ENCODE data around the gene SSH2. TPM values are rescaled to one million over a fixed set of nuclear protein-coding genes. Genes with fewer than 3 reads are reported as not detected.

The SSH2 gene
- total and polyA plus RNA-seq, 2 donors from 2014 or later: 19.7 to 62.5 TPM

DNA sequence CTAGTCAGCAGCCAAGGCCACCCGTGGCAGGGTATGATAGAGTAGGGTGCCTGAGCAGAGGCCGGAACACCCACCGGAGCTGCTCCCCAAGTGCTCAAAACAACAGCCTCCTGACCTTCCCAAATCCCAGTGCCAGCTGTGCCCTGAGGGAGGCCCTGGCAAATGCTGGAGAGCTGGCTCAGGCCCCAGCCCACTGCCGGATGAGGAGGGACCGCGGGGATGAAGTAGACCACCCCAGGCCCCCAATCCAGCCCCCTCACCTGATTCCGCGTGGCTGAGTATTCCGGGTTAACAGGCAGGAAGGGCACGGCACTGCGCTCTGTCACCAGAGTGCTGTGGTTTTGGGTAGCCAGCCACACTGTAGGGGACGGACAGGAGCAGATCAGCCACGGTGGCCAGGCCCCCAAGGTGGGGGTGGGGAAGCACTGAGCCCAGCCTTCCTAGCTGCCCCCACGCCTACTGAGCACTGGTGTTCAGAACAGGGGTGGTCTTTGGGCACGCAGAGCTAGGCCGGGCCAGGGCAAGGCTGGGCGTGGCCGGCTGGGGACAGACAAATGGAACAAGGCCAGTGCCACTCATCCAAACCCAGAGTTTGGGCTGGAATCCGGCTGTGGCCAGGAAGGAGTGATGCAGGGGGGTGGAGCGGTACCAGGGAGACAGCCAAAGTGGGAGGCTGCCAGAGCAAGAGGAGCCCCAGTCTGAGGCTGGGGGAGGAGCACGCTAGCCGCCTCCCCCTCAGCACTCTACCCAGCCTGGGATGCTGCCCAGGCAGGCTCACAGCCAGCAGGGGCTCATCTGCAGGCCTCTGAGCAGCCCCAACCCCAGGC lies 352.4 kb downstream of the SSH2 start:
- H3K4me1 ChIP-seq (ENCODE audit: control insufficient read depth in 2 of 3, insufficient read depth in 2 of 3, low read depth in 1 of 3, low read length in 3 of 3): peaks cover 0 to 3% (median 2%) of the 10 kb centered on the region in 3 donors
- TF ChIP-seq, protein P1, sequence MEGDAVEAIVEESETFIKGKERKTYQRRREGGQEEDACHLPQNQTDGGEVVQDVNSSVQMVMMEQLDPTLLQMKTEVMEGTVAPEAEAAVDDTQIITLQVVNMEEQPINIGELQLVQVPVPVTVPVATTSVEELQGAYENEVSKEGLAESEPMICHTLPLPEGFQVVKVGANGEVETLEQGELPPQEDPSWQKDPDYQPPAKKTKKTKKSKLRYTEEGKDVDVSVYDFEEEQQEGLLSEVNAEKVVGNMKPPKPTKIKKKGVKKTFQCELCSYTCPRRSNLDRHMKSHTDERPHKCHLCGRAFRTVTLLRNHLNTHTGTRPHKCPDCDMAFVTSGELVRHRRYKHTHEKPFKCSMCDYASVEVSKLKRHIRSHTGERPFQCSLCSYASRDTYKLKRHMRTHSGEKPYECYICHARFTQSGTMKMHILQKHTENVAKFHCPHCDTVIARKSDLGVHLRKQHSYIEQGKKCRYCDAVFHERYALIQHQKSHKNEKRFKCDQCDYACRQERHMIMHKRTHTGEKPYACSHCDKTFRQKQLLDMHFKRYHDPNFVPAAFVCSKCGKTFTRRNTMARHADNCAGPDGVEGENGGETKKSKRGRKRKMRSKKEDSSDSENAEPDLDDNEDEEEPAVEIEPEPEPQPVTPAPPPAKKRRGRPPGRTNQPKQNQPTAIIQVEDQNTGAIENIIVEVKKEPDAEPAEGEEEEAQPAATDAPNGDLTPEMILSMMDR (IDR thresholded peaks at IDR 0.05; ENCODE audit: borderline replicate concordance, extremely low read depth, insufficient read depth): no peak
- peaks cover 0 to 19% (median 18%) of the 10 kb centered on the region in 3 donors for H3K36me3 ChIP-seq (ENCODE audit: control insufficient read depth in 2 of 3, insufficient read depth in 3 of 3, low read length in 3 of 3)
- no peak overlapping the region for H3K9ac ChIP-seq (ENCODE audit: low read length in 3 of 3)
- DNase-seq (peak in 2 of 5 donors; percentile 57 to 58), FAIRE-seq (no peak)
- no peak overlapping the region for H3K4me3 ChIP-seq (ENCODE audit: low read length in 3 of 3)
- H3K9me3 ChIP-seq (ENCODE audit: control insufficient read depth in 2 of 3, insufficient read depth in 1 of 3, low read length in 3 of 3): no peaks in the 10 kb centered on the region
- H3K27ac ChIP-seq (ENCODE audit: low read depth in 2 of 2, low read length in 2 of 2): no peak overlapping the region
- intact Hi-C loops (cut with DNase I): no loop called here
- no peaks in the 10 kb centered on the region for H3K27me3 ChIP-seq (ENCODE audit: control insufficient read depth, insufficient read depth, low read length)

DNA sequence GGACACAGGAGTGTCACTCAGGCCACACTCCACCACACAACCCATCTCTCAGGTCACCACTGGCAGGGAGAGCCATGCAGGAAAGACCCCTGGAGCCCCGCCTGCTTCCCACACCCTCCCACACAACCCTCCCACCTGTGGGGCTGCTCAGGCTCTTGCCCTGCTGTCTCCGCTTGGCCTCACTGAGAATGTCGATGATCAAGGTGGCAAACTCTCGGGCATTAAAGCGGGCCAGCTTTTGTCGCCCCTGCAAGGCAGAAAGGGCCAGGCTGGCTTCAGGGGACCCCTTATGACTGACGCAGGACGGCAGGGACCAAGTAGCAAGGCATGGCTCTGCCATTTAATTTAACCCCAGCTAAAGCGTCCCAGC lies 353.0 kb downstream of the SSH2 start:
- Histone ChIP-seq H3K9ac (ENCODE audit: low read length in 3 of 3) (no peak overlapping the region), H3K27ac (ENCODE audit: low read depth in 2 of 2, low read length in 2 of 2) (no peak overlapping the region), H3K9me3 (ENCODE audit: control insufficient read depth in 2 of 3, insufficient read depth in 1 of 3, low read length in 3 of 3) (no peaks in the 10 kb centered on the region), H3K4me3 (ENCODE audit: low read length in 3 of 3) (no peak overlapping the region), H3K4me1 (ENCODE audit: control insufficient read depth in 2 of 3, insufficient read depth in 2 of 3, low read depth in 1 of 3, low read length in 3 of 3) (peaks cover 0 to 3% (median 2%) of the 10 kb centered on the region in 3 donors), H3K27me3 (ENCODE audit: control insufficient read depth, insufficient read depth, low read length) (no peaks in the 10 kb centered on the region), H3K36me3 (ENCODE audit: control insufficient read depth in 2 of 3, insufficient read depth in 3 of 3, low read length in 3 of 3) (peaks cover 0 to 19% (median 13%) of the 10 kb centered on the region in 3 donors)
- TF ChIP-seq, protein P1 (IDR thresholded peaks at IDR 0.05; ENCODE audit: borderline replicate concordance, extremely low read depth, insufficient read depth): no peak
- FAIRE-seq (no peak), DNase-seq (peak in 3 of 5 donors; percentile 36 to 63 (median 38))
- intact Hi-C loops (cut with DNase I): no loop called here

DNA sequence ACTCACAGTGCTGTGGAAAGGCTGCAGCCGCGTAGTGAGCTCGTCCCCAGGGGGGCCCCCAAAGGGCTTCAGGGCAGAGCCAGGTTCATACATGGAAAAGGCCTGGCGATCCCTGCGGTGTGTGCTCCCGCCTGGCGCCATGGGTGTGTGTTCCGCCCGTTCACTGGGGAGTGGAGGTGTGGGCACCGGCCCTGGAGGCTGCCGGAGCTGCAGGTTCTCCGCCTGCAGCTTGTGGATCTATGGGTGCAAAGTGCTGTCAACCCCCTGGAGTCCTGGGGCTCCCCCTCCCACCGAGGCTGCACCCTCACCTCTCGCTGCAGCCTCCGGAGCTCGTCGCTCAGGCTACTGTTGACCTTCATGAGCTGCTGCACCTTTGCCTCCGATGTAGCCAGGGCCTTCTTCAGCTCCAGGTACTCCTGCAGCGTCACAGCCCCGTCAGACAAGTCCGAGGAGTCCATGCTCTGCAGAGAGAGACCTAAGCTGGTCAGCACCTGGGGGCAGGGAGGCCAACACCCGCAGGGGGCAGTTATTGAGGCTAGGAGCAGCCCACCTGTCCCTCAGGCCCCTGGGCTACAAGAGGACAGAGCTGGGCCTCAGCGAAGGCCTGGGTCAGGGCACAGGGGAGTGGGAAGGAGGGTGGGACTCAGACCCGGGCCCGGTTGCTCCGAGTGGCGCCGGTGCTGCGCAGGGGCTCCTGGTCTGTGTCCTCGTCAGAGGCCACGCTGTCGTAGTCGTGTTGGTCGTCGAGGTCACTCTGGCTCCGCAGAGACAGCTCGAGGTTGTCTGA lies 353.6 kb downstream of the SSH2 start:
- no peak overlapping the region for H3K4me3 ChIP-seq (ENCODE audit: low read length in 3 of 3)
- intact Hi-C loops (cut with DNase I): no loop called here
- H3K4me1 ChIP-seq (ENCODE audit: control insufficient read depth in 2 of 3, insufficient read depth in 2 of 3, low read depth in 1 of 3, low read length in 3 of 3): peaks cover 0 to 3% (median 2%) of the 10 kb centered on the region in 3 donors
- no peaks in the 10 kb centered on the region for H3K9me3 ChIP-seq (ENCODE audit: control insufficient read depth in 2 of 3, insufficient read depth in 1 of 3, low read length in 3 of 3)
- TF ChIP-seq, protein P1 (IDR thresholded peaks at IDR 0.05; ENCODE audit: borderline replicate concordance, extremely low read depth, insufficient read depth): no peak
- peak in 1 of 5 donors; percentile 71 for DNase-seq
- H3K9ac ChIP-seq (ENCODE audit: low read length in 3 of 3): no peak overlapping the region
- H3K27me3 ChIP-seq (ENCODE audit: control insufficient read depth, insufficient read depth, low read length): no peaks in the 10 kb centered on the region
- no peak overlapping the region for H3K27ac ChIP-seq (ENCODE audit: low read depth in 2 of 2, low read length in 2 of 2)
- H3K36me3 ChIP-seq (ENCODE audit: control insufficient read depth in 2 of 3, insufficient read depth in 3 of 3, low read length in 3 of 3): peaks cover 0 to 19% (median 12%) of the 10 kb centered on the region in 3 donors
- no peak for FAIRE-seq

Other genes starting within 250 kb of the SSH2 start
- 1.4 TPM for gene EFCAB5, start 11.4 kb upstream of the SSH2 start, total RNA-seq
- not detected for gene EFCAB5, start 11.4 kb upstream of the SSH2 start, polyA plus RNA-seq (ENCODE audit: insufficient read depth, low read depth, low replicate concordance)
- 40.2 TPM for gene NSRP1, start 186.6 kb upstream of the SSH2 start, total RNA-seq
- 17.2 TPM for gene NSRP1, start 186.6 kb upstream of the SSH2 start, polyA plus RNA-seq (ENCODE audit: insufficient read depth, low read depth, low replicate concordance)

All from kidney (tissue), 14 donors.